Amygdala (tissue), 56 donors: Measurements from ENCODE around the gene KCNG3.

Experiments used
- DNase-seq, 56 donors: peaks; one replicate each; lab custom pipeline; 2025; lab: John Stamatoyannopoulos, UW

Gene KCNG3

GRCh38 chr2:42493468-42494354, at the start of gene KCNG3:
TSS of gene KCNG3 (minus strand) at chr2:42493982. CDS start at chr2:42493501, 481 bp downstream.
- peak in 20 of 56 donors; percentile 2 to 52 (median 22) for DNase-seq

GRCh38 chr2:42542871-42543270, 49.1 kb upstream of the KCNG3 start:
- no peak for DNase-seq

- no peak for DNase-seq
Measured at GRCh38 chr2:42537493-42537892, 43.7 kb upstream of the KCNG3 start.

GRCh38 chr2:42532397-42532796, 38.6 kb upstream of the KCNG3 start:
- DNase-seq, result no peak

GRCh38 chr2:42523341-42523740, 29.6 kb upstream of the KCNG3 start:
- DNase-seq, result no peak

- DNase-seq, result no peak
Measured at GRCh38 chr2:42522035-42522434, 28.3 kb upstream of the KCNG3 start.

- no peak for DNase-seq
Measured at GRCh38 chr2:42519624-42520023, 25.8 kb upstream of the KCNG3 start.

GRCh38 chr2:42516418-42516901, 22.7 kb upstream of the KCNG3 start:
- no peak for DNase-seq

- no peak for DNase-seq
Measured at GRCh38 chr2:42513252-42513918, 19.6 kb upstream of the KCNG3 start.

GRCh38 chr2:42510608-42511243, 16.9 kb upstream of the KCNG3 start:
- DNase-seq, result no peak

- DNase-seq, result no peak
Measured at GRCh38 chr2:42510191-42510590, 16.4 kb upstream of the KCNG3 start.

GRCh38 chr2:42504364-42505230, 10.8 kb upstream of the KCNG3 start:
- no peak for DNase-seq

GRCh38 chr2:42503291-42503690, 9.5 kb upstream of the KCNG3 start:
- DNase-seq, result no peak

GRCh38 chr2:42498497-42498896, 4.7 kb upstream of the KCNG3 start:
- no peak for DNase-seq

GRCh38 chr2:42495611-42496010, 1.8 kb upstream of the KCNG3 start:
- no peak for DNase-seq

- no peak for DNase-seq
Measured at GRCh38 chr2:42495234-42495581, 1.4 kb upstream of the KCNG3 start.

GRCh38 chr2:42494355-42495233, 812 bp upstream of the KCNG3 start:
- peak in 46 of 56 donors; percentile 4 to 78 (median 38) for DNase-seq

GRCh38 chr2:42492691-42493467, 903 bp downstream of the KCNG3 start:
- DNase-seq, result peak in 3 of 56 donors; percentile 5 to 14 (median 11)
